Neural cell (in vitro differentiated cells): Measurements from ENCODE around the gene RPLP2. TPM values are rescaled to one million over a fixed set of nuclear protein-coding genes. Genes with fewer than 3 reads are reported as not detected.

Experiments
- H2AFZ ChIP-seq: fragments of 200-600, 300-800 bp; sonication (generic), shearing (Covaris generic); 2 replicates; pipeline ENCODE4 v1.6.0; 2014; ENCODE audit warnings: low read depth, mild to moderate bottlenecking, antibody characterized with exemption, low read length, moderate library complexity
- H3F3A ChIP-seq: fragments of 200-600 bp; shearing (Covaris generic); 2 replicates; pipeline ENCODE4 v1.6.1; 2016; ENCODE audit warnings: mild to moderate bottlenecking, moderate library complexity, mixed read lengths, antibody characterized with exemption, low read length; ENCODE audit not compliant: insufficient read depth, poor library complexity, severe bottlenecking
- H3K27ac ChIP-seq: fragments of 200-600, 300-800 bp; sonication (generic), shearing (Covaris generic); 2 replicates; pipeline ENCODE4 v1.5.1; 2014; ENCODE audit warnings: mild to moderate bottlenecking, low read length, moderate library complexity
- H3K27me3 ChIP-seq: fragments of 300-800, 200-600 bp; sonication (generic), shearing (Covaris generic); 2 replicates; pipeline ENCODE4 v1.6.0; 2014; ENCODE audit warnings: mild to moderate bottlenecking, low read depth, low read length, moderate library complexity; ENCODE audit not compliant: insufficient read depth
- H3K36me3 ChIP-seq: fragments of 300-800, 200-600 bp; sonication (generic), shearing (Covaris generic); 2 replicates; pipeline ENCODE4 v1.5.1; 2014; ENCODE audit warnings: mild to moderate bottlenecking, antibody characterized with exemption, low read length, moderate library complexity; ENCODE audit not compliant: insufficient read depth
- H3K4me2 ChIP-seq: fragments of 300-800, 200-600 bp; sonication (generic), shearing (Covaris generic); 2 replicates; pipeline ENCODE4 v1.6.0; 2014; ENCODE audit warnings: mild to moderate bottlenecking, low read length
- H3K4me3 ChIP-seq: fragments of 300-800, 200-600 bp; sonication (generic), shearing (Covaris generic); 2 replicates; pipeline ENCODE4 v1.5.1; 2014; ENCODE audit warnings: mild to moderate bottlenecking, low read length, moderate library complexity
- H3K79me2 ChIP-seq: fragments of 200-600 bp; shearing (Covaris generic); replicated peaks from 2 replicates; pipeline ENCODE4 v1.6.0; 2014; ENCODE audit warnings: mild to moderate bottlenecking, low read length, moderate library complexity; ENCODE audit not compliant: insufficient read depth
- H3K9ac ChIP-seq: fragments of 300-800, 200-600 bp; sonication (generic), shearing (Covaris generic); 2 replicates; pipeline ENCODE4 v1.6.1; 2016; ENCODE audit warnings: mild to moderate bottlenecking, low read length, mixed read lengths
- H3K9me2 ChIP-seq: fragments of 200-600 bp; shearing (Covaris generic); 2 replicates; pipeline ENCODE4 v1.6.1; 2016; ENCODE audit warnings: mild to moderate bottlenecking, low read length, mixed read lengths; ENCODE audit not compliant: insufficient read depth
- H3K9me3 ChIP-seq: fragments of 200-600, 300-800 bp; sonication (generic), shearing (Covaris generic); 2 replicates; pipeline ENCODE4 v1.6.1; 2016; ENCODE audit warnings: mild to moderate bottlenecking, mixed run types, low read length, moderate library complexity, mixed read lengths
- H4K20me1 ChIP-seq: fragments of 200-600 bp; shearing (Covaris generic); 2 replicates; pipeline ENCODE4 v1.6.1; 2016; ENCODE audit warnings: mild to moderate bottlenecking, mixed run types; ENCODE audit not compliant: insufficient read depth
- EP300 ChIP-seq: fragments of 450-650 bp; conservative IDR thresholded peaks from 2 replicates; pipeline ENCODE4 v1.6.1; 2014; ENCODE audit warnings: antibody characterized with exemption, mild to moderate bottlenecking, moderate library complexity; ENCODE audit not compliant: poor library complexity, severe bottlenecking
- EZH2 ChIP-seq: fragments of 200-600, 300-800 bp; shearing (Covaris generic), sonication (generic); IDR thresholded peaks from 2 replicates; pipeline ENCODE4 v1.6.1; 2014; ENCODE audit warnings: antibody characterized with exemption, low read length, borderline replicate concordance, mild to moderate bottlenecking; ENCODE audit not compliant: insufficient read depth, poor library complexity, severe bottlenecking
- MXI1 ChIP-seq: fragments of 450-650 bp; conservative IDR thresholded peaks from 2 replicates; pipeline ENCODE4 v1.6.1; 2014; ENCODE audit warnings: antibody characterized with exemption, mild to moderate bottlenecking; ENCODE audit not compliant: poor library complexity, severe bottlenecking
- POLR2AphosphoS5 ChIP-seq: IDR thresholded peaks from 2 replicates; pipeline ENCODE4 v1.6.1; 2012
- RAD21 ChIP-seq: fragments of 450-650 bp; conservative IDR thresholded peaks from 2 replicates; pipeline ENCODE4 v1.6.1; 2014; ENCODE audit warnings: antibody characterized with exemption, mild to moderate bottlenecking, moderate library complexity
- SMC3 ChIP-seq: fragments of 450-650 bp; conservative IDR thresholded peaks from 2 replicates; pipeline ENCODE4 v1.6.1; 2014; ENCODE audit warnings: antibody characterized with exemption, mild to moderate bottlenecking, moderate library complexity; ENCODE audit not compliant: poor library complexity
- TAF1 ChIP-seq: IDR thresholded peaks from 2 replicates; pipeline ENCODE4 v1.6.1; 2012; ENCODE audit warnings: low read depth
- polyA plus RNA-seq: library from polyadenylated mRNA; depleted of rRNA; stranded (reverse); fragments of >200 nt; gene quantifications from 2 replicates; pipeline ENCODE4 v1.2.3, GENCODE V29; 2014
- TF ChIP-seq, protein P1 (sequence below): fragments of 450-650 bp; IDR thresholded peaks from 2 replicates; pipeline ENCODE4 v1.5.1; 2014; ENCODE audit warnings: antibody characterized with exemption, mild to moderate bottlenecking, moderate library complexity; ENCODE audit not compliant: poor library complexity, severe bottlenecking
- TF ChIP-seq, protein P2 (sequence below): IDR thresholded peaks from 2 replicates; pipeline ENCODE4 v1.6.1; 2012; ENCODE audit warnings: borderline replicate concordance

Gene RPLP2
- polyA plus RNA-seq, 1 donor from 2014 or later: 147 TPM

DNA sequence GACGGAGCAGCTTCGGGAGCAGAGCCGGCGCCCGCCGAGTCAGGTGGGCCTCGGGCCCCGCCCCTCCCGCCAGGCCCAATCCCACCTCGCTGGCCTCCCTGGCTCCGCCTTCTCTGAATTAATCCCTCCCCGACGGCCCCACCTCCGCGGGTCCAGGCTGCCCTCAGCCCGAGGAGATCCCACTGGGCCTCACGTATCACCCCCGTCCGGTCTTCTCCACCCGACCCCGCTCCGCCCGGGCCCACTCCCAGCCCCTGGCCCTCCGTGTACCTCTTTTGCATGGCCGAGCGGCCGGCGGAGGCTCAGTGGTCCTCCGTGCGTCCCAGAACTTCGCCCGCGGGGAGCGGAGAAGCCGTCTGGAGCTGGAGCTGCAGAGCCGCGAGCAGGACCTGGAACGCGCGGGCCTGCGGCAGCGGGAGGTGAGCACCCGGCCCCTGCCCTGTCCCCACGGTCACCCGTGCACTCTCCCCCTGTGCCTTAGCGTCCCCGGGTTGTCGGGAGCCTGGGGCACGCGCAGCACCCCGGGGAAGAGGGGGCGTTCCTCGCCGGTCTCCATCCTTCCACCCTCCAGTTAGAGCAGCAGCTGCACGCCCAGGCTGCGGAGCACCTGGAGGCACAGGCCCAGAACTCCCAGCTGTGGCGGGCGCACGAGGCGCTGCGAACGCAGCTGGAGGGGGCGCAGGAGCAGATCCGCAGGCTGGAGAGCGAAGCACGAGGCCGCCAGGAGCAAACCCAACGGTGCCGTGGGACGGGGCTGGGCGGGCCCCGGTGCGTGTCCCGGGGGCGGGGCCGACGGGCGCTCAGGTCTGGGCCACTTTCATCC is 20.7 kb downstream of the RPLP2 start:
- Histone ChIP-seq H3K4me2 (no peak overlapping the region), H3F3A (no peaks in the 10 kb centered on the region), H2AFZ (no peak overlapping the region), H3K27ac (no peak overlapping the region), H3K36me3 (no peaks in the 10 kb centered on the region), H4K20me1 (no peaks in the 10 kb centered on the region), H3K9me3 (no peaks in the 10 kb centered on the region), H3K79me2 (no peaks in the 10 kb centered on the region), H3K9me2 (no peaks in the 10 kb centered on the region), H3K4me3 (peak overlapping the region; percentile 69), H3K9ac (peak overlapping the region; percentile 29), H3K27me3 (peaks cover 42% of the 10 kb centered on the region)
- TF ChIP-seq MXI1: no peak
- no peak for TF ChIP-seq SMC3
- TF ChIP-seq, protein P1, sequence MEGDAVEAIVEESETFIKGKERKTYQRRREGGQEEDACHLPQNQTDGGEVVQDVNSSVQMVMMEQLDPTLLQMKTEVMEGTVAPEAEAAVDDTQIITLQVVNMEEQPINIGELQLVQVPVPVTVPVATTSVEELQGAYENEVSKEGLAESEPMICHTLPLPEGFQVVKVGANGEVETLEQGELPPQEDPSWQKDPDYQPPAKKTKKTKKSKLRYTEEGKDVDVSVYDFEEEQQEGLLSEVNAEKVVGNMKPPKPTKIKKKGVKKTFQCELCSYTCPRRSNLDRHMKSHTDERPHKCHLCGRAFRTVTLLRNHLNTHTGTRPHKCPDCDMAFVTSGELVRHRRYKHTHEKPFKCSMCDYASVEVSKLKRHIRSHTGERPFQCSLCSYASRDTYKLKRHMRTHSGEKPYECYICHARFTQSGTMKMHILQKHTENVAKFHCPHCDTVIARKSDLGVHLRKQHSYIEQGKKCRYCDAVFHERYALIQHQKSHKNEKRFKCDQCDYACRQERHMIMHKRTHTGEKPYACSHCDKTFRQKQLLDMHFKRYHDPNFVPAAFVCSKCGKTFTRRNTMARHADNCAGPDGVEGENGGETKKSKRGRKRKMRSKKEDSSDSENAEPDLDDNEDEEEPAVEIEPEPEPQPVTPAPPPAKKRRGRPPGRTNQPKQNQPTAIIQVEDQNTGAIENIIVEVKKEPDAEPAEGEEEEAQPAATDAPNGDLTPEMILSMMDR: no peak
- no peak for TF ChIP-seq EZH2
- peak; percentile 27 for TF ChIP-seq POLR2AphosphoS5
- TF ChIP-seq TAF1: no peak
- TF ChIP-seq, protein P2, sequence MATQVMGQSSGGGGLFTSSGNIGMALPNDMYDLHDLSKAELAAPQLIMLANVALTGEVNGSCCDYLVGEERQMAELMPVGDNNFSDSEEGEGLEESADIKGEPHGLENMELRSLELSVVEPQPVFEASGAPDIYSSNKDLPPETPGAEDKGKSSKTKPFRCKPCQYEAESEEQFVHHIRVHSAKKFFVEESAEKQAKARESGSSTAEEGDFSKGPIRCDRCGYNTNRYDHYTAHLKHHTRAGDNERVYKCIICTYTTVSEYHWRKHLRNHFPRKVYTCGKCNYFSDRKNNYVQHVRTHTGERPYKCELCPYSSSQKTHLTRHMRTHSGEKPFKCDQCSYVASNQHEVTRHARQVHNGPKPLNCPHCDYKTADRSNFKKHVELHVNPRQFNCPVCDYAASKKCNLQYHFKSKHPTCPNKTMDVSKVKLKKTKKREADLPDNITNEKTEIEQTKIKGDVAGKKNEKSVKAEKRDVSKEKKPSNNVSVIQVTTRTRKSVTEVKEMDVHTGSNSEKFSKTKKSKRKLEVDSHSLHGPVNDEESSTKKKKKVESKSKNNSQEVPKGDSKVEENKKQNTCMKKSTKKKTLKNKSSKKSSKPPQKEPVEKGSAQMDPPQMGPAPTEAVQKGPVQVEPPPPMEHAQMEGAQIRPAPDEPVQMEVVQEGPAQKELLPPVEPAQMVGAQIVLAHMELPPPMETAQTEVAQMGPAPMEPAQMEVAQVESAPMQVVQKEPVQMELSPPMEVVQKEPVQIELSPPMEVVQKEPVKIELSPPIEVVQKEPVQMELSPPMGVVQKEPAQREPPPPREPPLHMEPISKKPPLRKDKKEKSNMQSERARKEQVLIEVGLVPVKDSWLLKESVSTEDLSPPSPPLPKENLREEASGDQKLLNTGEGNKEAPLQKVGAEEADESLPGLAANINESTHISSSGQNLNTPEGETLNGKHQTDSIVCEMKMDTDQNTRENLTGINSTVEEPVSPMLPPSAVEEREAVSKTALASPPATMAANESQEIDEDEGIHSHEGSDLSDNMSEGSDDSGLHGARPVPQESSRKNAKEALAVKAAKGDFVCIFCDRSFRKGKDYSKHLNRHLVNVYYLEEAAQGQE: no peak

DNA sequence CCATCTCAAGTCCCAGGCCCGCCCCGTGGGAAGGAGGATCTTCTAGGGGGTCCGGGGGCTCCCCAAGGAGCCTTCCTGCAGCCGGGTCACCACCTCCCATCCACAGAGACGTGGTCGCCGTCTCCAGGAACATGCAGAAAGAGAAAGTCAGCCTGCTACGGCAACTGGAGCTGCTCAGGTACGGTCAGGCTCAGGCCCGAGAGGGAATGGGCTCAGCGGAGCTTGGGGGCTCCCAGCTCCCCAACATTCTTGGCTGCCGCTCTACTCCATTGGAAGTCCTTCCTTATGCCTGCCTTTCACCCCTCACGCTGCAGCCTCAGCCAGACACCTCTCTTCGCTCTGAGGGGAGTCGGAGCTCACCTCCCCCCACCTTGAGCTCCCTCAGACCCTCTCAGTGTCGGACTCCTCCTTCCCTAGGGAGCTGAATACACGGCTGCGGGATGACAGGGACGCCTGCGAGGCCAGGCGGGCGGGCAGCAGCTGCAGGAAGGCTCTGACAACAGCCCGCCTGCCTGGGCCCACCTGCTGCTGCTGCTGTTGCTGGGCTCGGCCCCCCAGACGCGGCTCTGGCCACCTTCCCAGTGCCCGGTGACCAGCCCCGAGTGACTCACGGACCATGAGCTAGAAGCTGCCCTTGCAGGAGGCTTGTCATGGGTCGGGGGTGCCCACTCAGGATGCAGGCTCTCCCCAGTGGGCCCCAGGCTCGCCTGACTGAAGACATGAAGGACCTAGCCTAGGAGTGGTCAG is 21.5 kb downstream of the RPLP2 start:
- H3K36me3 ChIP-seq: no peaks in the 10 kb centered on the region
- no peaks in the 10 kb centered on the region for H3K79me2 ChIP-seq
- peak overlapping the region; percentile 69 for H3K4me3 ChIP-seq
- H3K27me3 ChIP-seq: peaks cover 38% of the 10 kb centered on the region
- no peaks in the 10 kb centered on the region for H3F3A ChIP-seq
- H4K20me1 ChIP-seq: no peaks in the 10 kb centered on the region
- no peak overlapping the region for H3K27ac ChIP-seq
- no peak overlapping the region for H3K4me2 ChIP-seq
- no peak overlapping the region for H3K9ac ChIP-seq
- no peaks in the 10 kb centered on the region for H3K9me3 ChIP-seq
- H3K9me2 ChIP-seq: no peaks in the 10 kb centered on the region
- TF ChIP-seq EP300 (no peak), POLR2AphosphoS5 (no peak), RAD21 (no peak), EZH2 (no peak)
- TF ChIP-seq, protein P2: no peak
- no peak overlapping the region for H2AFZ ChIP-seq
